GM23248 (cell line): ENCODE data around the gene ACAP2. TPM values are rescaled to one million over a fixed set of nuclear protein-coding genes. Genes with fewer than 3 reads are reported as not detected.
A peak's percentile ranks its signal among the peaks of the same experiment; 100 is the strongest.

Experiments used
- DNase-seq: peaks from one replicate; pipeline ENCODE4 v3.0.0-alpha.2; 2015
- H2AFZ ChIP-seq: fragments of 200-600 bp; sonication (generic); 2 replicates; pipeline ENCODE4 v1.6.1; 2016; ENCODE audit warnings: antibody characterized with exemption
- H3F3A ChIP-seq: fragments of 200-600 bp; sonication (generic); 2 replicates; pipeline ENCODE4 v1.6.1; 2016; ENCODE audit warnings: mild to moderate bottlenecking, antibody characterized with exemption, mixed run types; ENCODE audit not compliant: insufficient read depth
- H3K27ac ChIP-seq: fragments of 200-600 bp; sonication (generic); 2 replicates; pipeline ENCODE4 v1.5.1; 2016; ENCODE audit warnings: mild to moderate bottlenecking
- H3K27me3 ChIP-seq: fragments of 200-600 bp; sonication (generic); replicated peaks from 2 replicates; pipeline ENCODE4 v1.6.1; 2016; ENCODE audit warnings: mild to moderate bottlenecking; ENCODE audit not compliant: insufficient read depth
- H3K36me3 ChIP-seq: fragments of 200-600 bp; sonication (generic); 2 replicates; pipeline ENCODE4 v1.6.1; 2016; ENCODE audit warnings: low read depth, mild to moderate bottlenecking
- H3K4me1 ChIP-seq: fragments of 200-600 bp; sonication (generic); 2 replicates; pipeline ENCODE4 v1.6.1; 2016; ENCODE audit warnings: mild to moderate bottlenecking; ENCODE audit not compliant: insufficient read depth
- H3K4me2 ChIP-seq: fragments of 200-600 bp; sonication (generic); one replicate; pipeline ENCODE4 v1.6.1; 2016; ENCODE audit warnings: mild to moderate bottlenecking; ENCODE audit not compliant: unreplicated experiment
- H3K4me3 ChIP-seq: fragments of 200-600 bp; sonication (generic); 2 replicates; pipeline ENCODE4 v1.5.1; 2016; ENCODE audit warnings: mild to moderate bottlenecking
- H3K79me2 ChIP-seq: fragments of 200-600 bp; sonication (generic); 2 replicates; pipeline ENCODE4 v1.6.1; 2016; ENCODE audit warnings: mild to moderate bottlenecking; ENCODE audit not compliant: insufficient read depth
- H3K9ac ChIP-seq: fragments of 200-600 bp; sonication (generic); 2 replicates; pipeline ENCODE4 v1.6.1; 2016; ENCODE audit warnings: mild to moderate bottlenecking
- H3K9me2 ChIP-seq: fragments of 200-600 bp; sonication (generic); 2 replicates; pipeline ENCODE4 v1.6.1; 2016; ENCODE audit warnings: mixed run types, mild to moderate bottlenecking, moderate library complexity; ENCODE audit not compliant: insufficient read depth
- H3K9me3 ChIP-seq: fragments of 200-600 bp; sonication (generic); one replicate; pipeline ENCODE4 v1.6.1; 2017; ENCODE audit warnings: low read depth
- H4K20me1 ChIP-seq: fragments of 200-600 bp; sonication (generic); 2 replicates; pipeline ENCODE4 v1.6.0; 2016; ENCODE audit not compliant: insufficient read depth
- EZH2 ChIP-seq: fragments of 200-600 bp; sonication (generic); IDR thresholded peaks from 2 replicates; pipeline ENCODE4 v1.6.1; 2018; ENCODE audit warnings: antibody characterized with exemption, mild to moderate bottlenecking; ENCODE audit not compliant: insufficient read depth, poor library complexity, severe bottlenecking
- EZH2phosphoT487 ChIP-seq: fragments of 200-600 bp; sonication (generic); IDR thresholded peaks from 2 replicates; pipeline ENCODE4 v1.6.1; 2018; ENCODE audit warnings: antibody characterized with exemption, moderate library complexity, mild to moderate bottlenecking, low read depth; ENCODE audit not compliant: insufficient read depth
- WGBS, 2 experiments: methylation state at CpG; one replicate each; pipeline ENCODE4 v1.1.6; 2015 to 2017; ENCODE audit warnings: low lambda C conversion rate in 2 of 2, low coverage in 1 of 2; ENCODE audit errors: missing lambda C conversion rate in 2 of 2; 5-methylcytosine and 5-hydroxymethylcytosine counted together
- in situ Hi-C: fragments of 300-500 bp; cut with MboI; formaldehyde crosslinking; loops from 2 replicates; pipeline ENCODE4 v1.15.0; 2020
- polyA plus RNA-seq: library from polyadenylated mRNA; unstranded; fragments of >200 nt; fragmentation: Nextera tagmentation; extraction: Ambion mirVana; gene quantifications from 2 replicates; pipeline ENCODE4 v1.2.1, GENCODE V29; 2016
- total RNA-seq: library from RNA; depleted of rRNA; stranded (reverse); fragments of >200 nt; shearing (Covaris generic); gene quantifications from 2 replicates; pipeline ENCODE4 v1.2.3, GENCODE V29; 2014

Gene ACAP2
- total and polyA plus RNA-seq, 2 experiments from 2014 or later: 47.8 to 49.9 TPM

- 86 to 89% methylated on average over 12 of the region's 12 CpGs for WGBS, 2 experiments
- peak; percentile 39 for DNase-seq
- no peak overlapping the region for H3K4me3 ChIP-seq
These were observed 201.0 kb downstream of the ACAP2 start for GRCh38 chr3:195241592-195242355.

DNA sequence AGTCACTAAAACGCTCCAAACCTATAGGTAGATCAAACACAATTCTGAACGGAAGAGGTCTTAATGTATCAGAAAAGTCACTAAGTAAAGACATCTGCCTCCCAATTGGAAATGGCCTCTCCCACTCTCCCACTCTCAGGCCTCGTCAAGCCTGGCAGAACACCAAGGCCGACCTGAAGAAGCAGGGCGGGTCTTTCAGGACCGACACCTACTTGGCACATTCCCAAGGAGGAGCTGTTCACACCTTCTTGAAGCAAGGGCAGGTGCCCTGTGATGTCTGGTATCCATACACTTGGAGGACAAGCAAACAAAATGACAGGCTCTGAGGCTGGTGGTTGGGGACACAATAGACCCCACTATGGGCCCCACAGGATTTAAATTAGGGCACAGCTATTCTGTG, 201.9 kb downstream of the ACAP2 start:
- H3K9me2 ChIP-seq: no peaks in the 10 kb centered on the region
- no peak overlapping the region for H3K4me2 ChIP-seq
- H3K9me3 ChIP-seq: no peaks in the 10 kb centered on the region
- no peaks in the 10 kb centered on the region for H3K27me3 ChIP-seq
- H3K79me2 ChIP-seq: peaks cover 36% of the 10 kb centered on the region; the same call in 1 of the 2 replicates
- no peak overlapping the region for H3K27ac ChIP-seq
- 67 to 74% methylated on average over 6 of the region's 6 CpGs for WGBS, 2 experiments
- no peak for DNase-seq
- no peaks in the 10 kb centered on the region for H3K36me3 ChIP-seq
- H3K4me3 ChIP-seq: no peak overlapping the region
- in situ Hi-C loops: no loop called here
- TF ChIP-seq EZH2: no peak
- TF ChIP-seq EZH2phosphoT487: no peak
- no peak overlapping the region for H2AFZ ChIP-seq
- H3F3A ChIP-seq: no peaks in the 10 kb centered on the region
- H3K4me1 ChIP-seq: peaks cover 7% of the 10 kb centered on the region; the same call in 1 of the 2 replicates
- H3K9ac ChIP-seq: no peak overlapping the region
- H4K20me1 ChIP-seq: no peaks in the 10 kb centered on the region

More at GRCh38 chr3:195241592-195242355, 201.0 kb downstream of the ACAP2 start:
- H3K27me3 ChIP-seq: no peaks in the 10 kb centered on the region
- peaks cover 43% of the 10 kb centered on the region; the same call in 1 of the 2 replicates for H3K79me2 ChIP-seq
- no peaks in the 10 kb centered on the region for H3K36me3 ChIP-seq
- no peaks in the 10 kb centered on the region for H3K9me3 ChIP-seq
- H3K9ac ChIP-seq: no peak overlapping the region
- no peaks in the 10 kb centered on the region for H3K9me2 ChIP-seq
- no peak overlapping the region for H2AFZ ChIP-seq
- no peak overlapping the region for H3K4me2 ChIP-seq
- H3K4me1 ChIP-seq: peaks cover 7% of the 10 kb centered on the region; the same call in 1 of the 2 replicates
- no peak for TF ChIP-seq EZH2
- no peak for TF ChIP-seq EZH2phosphoT487
- in situ Hi-C loops: no loop called here
- H3F3A ChIP-seq: no peaks in the 10 kb centered on the region
- no peaks in the 10 kb centered on the region for H4K20me1 ChIP-seq
- no peak overlapping the region for H3K27ac ChIP-seq

DNA sequence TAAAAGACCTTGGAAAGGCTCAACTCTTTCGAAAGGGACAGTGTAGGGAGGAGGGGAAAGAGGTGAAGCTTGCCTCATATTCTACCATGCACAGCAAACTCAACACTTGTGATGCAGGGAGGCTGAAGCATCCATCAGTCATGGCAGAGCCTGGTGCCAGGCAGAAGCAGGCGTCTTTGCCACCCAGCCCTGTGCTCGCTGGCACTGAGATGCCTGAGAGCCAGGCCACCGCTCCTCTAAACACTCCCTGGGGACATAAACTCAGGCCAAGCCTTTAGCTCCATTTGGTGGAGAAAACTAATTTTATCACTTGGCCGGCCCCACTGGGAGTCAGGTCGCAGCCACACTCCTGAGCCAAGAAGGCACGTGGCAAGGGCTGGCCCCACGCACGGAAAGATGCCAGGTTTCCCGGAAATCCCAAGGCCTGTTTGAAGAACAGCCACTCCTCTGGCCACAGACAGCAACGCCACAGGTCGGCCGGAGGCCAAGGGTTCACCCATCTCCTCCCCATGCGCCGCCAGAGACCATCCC, 202.6 kb downstream of the ACAP2 start:
- Histone ChIP-seq H3K4me1 (peaks cover 7% of the 10 kb centered on the region; the same call in 1 of the 2 replicates), H2AFZ (no peak overlapping the region), H3K27ac (no peak overlapping the region), H3F3A (no peaks in the 10 kb centered on the region), H3K79me2 (peaks cover 33% of the 10 kb centered on the region; the same call in 1 of the 2 replicates), H3K9ac (no peak overlapping the region), H3K4me2 (no peak overlapping the region), H3K9me2 (no peaks in the 10 kb centered on the region), H3K27me3 (no peaks in the 10 kb centered on the region), H3K4me3 (no peak overlapping the region), H4K20me1 (no peaks in the 10 kb centered on the region), H3K36me3 (no peaks in the 10 kb centered on the region), H3K9me3 (no peaks in the 10 kb centered on the region)
- WGBS, 2 experiments: 41 to 53% methylated on average over 10 to 15 of the region's 15 CpGs
- no peak for TF ChIP-seq EZH2phosphoT487
- TF ChIP-seq EZH2: no peak
- in situ Hi-C loops: no loop called here
- DNase-seq: no peak

DNA sequence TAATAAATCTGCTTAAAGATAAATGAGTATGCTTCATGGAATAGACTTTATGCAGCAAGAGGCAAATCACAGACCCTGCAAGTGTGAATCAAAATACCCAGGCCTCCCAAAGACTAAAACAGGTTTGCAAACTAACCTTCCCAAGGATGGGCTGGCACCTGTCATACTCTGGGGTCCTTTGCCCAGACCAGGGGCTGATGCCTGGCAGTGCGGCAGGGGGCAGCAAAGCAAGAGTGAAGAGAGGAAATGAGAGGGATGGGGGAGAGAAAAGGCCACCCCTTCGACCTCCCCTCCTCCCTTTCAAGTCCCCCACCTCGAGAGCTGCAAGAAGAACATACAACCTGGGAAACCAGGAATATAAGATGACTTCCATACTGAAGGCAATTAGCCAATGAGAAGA, 203.7 kb downstream of the ACAP2 start:
- in situ Hi-C loops: no loop called here
- Histone ChIP-seq H3K4me3 (no peak overlapping the region), H4K20me1 (no peaks in the 10 kb centered on the region), H3K9me2 (no peaks in the 10 kb centered on the region), H3K4me1 (peaks cover 7% of the 10 kb centered on the region; the same call in 1 of the 2 replicates), H3K9me3 (no peaks in the 10 kb centered on the region), H3F3A (no peaks in the 10 kb centered on the region), H3K79me2 (peaks cover 33% of the 10 kb centered on the region; the same call in 1 of the 2 replicates), H3K9ac (peak overlapping the region; percentile 45; the same call in 1 of the 2 replicates), H3K27ac (0 out of 2 replicates have a peak overlapping the region, but pooled peaks have one; percentile 13), H3K36me3 (no peaks in the 10 kb centered on the region), H3K4me2 (no peak overlapping the region), H3K27me3 (no peaks in the 10 kb centered on the region), H2AFZ (no peak overlapping the region)
- DNase-seq: no peak
- 68 to 77% methylated on average over 3 of the region's 3 CpGs for WGBS, 2 experiments
- TF ChIP-seq EZH2: no peak
- no peak for TF ChIP-seq EZH2phosphoT487
